Heart right ventricle (tissue), 16 donors: ENCODE data around the gene TSSK3. TPM values are rescaled to one million over a fixed set of nuclear protein-coding genes. Genes with fewer than 3 reads are reported as not detected.
A peak's percentile ranks its signal among the peaks of the same experiment; 100 is the strongest.
"Not testable (repeated sequence)": the region's sequence is repeated elsewhere in the genome, so short reads cannot be mapped to it uniquely, and the experiment has no call there.

ENCODE experiments used
- ATAC-seq, 8 donors: fragments of 200-7000 bp; cut with Tn5 transposase; one replicate each; pipeline ENCODE4 v1.9.1; 2020; ENCODE audit warnings: mild to moderate bottlenecking in 8 of 8, moderate library complexity in 8 of 8, moderate number of reproducible peaks in 1 of 8
- DNase-seq, 2 donors: peaks; one replicate each; pipeline ENCODE4 v3.0.0-alpha.2; 2020
- H3K27ac ChIP-seq, 10 donors: fragments of 200-600 bp; sonication (generic) in 2 of 10; one replicate each; pipeline versions ENCODE4 v1.5.0 to v1.8.0; 2020 to 2022; ENCODE audit warnings: mild to moderate bottlenecking in 3 of 10
- H3K27me3 ChIP-seq, 7 donors: fragments of 200-600 bp; one replicate each; pipeline ENCODE4 v1.8.0; 2021 to 2022; ENCODE audit warnings: mild to moderate bottlenecking in 2 of 7
- H3K36me3 ChIP-seq, 9 donors: fragments of 200-600 bp; sonication (generic) in 1 of 9; one replicate each; pipeline versions ENCODE4 v1.5.0 to v1.8.0; 2020 to 2022; ENCODE audit warnings: mild to moderate bottlenecking in 2 of 9
- H3K4me1 ChIP-seq, 9 donors: fragments of 200-600 bp; sonication (generic) in 1 of 9; one replicate each; pipeline versions ENCODE4 v1.5.0 to v1.8.0; 2020 to 2022; ENCODE audit warnings: mild to moderate bottlenecking in 4 of 9
- H3K4me3 ChIP-seq, 10 donors: fragments of 200-600 bp; sonication (generic) in 2 of 10; one replicate each; pipeline versions ENCODE4 v1.5.0 to v1.8.0; 2020 to 2022; ENCODE audit warnings: mild to moderate bottlenecking in 7 of 10, moderate library complexity in 2 of 10
- H3K9me3 ChIP-seq, 11 donors: fragments of 200-600 bp in 10 of 11; sonication (generic) in 2 of 11; one replicate each; pipeline versions ENCODE4 v1.5.0 to v1.8.0; 2013 to 2022; ENCODE audit warnings: mild to moderate bottlenecking in 2 of 11, control low read depth in 1 of 11, moderate library complexity in 1 of 11
- WGBS, 2 donors: extraction: QIAGEN DNeasy Blood & Tissue Kit; methylation state at CpG; one replicate each; pipeline ENCODE4 v1.1.7; 2013; ENCODE audit warnings: inconsistent platforms in 1 of 2; 5-methylcytosine and 5-hydroxymethylcytosine counted together
- intact Hi-C, 10 donors: fragments of 100-400 bp; cut with DNase I; formaldehyde crosslinking; loops; one replicate each; pipeline versions ENCODE4 v1.11.1 to v1.14.2; 2022
- polyA plus RNA-seq, 2 donors: library from polyadenylated mRNA; stranded (reverse); fragments of 200-250 nt; gene quantifications; one replicate each; pipeline ENCODE4 v1.2.3, GENCODE V29; 2013
- total RNA-seq, 10 donors: library from RNA; stranded (reverse); fragmentation: NEBNext Ultra II Directional in 3 of 10; extraction: Animal tissue kit (Norgen Biotek cat#: 25700) in 3 of 10; gene quantifications; one replicate each; pipeline versions ENCODE4 v1.2.1 to v1.2.4, GENCODE V29; 2021 to 2023
- TF ChIP-seq, protein P1 (sequence below), 9 donors: fragments of 200-600 bp; sonication (generic) in 2 of 9; IDR thresholded peaks; one replicate each; pipeline versions ENCODE4 v1.5.0 to v1.8.0; 2021 to 2022; ENCODE audit warnings: antibody characterized with exemption in 9 of 9, mild to moderate bottlenecking in 5 of 9, moderate library complexity in 1 of 9
- donor health status: Arrhythmogenic right ventricular cardiomyopathy.
- donor health status: ischemic (EF 13 %, LVEDD 7.1; RV severe dilation, severe dysfunction).
- donor health status: healthy with polysubstance abuse.
- donor health status: DM: no; HTN: yes; CAD: no.
- donor health status: DM: no; HTN: no; CAD: no.
- donor health status: ischemic (EF 25% LVEDD 6.9; RV normal size, moderate dysfunction).
- donor health status: ischemic (EF 25% LVEDD 5.7; RV mildly dilated, moderate dysfunction).
- donor health status: healthy.
- donor health status: DM: yes; HTN: yes; CAD: no.
- donor health status: Ischemic cardiomyopathy.
- donor health status: ischemic (EF 35%, LVEDD 5.7; RV mildly dilated, moderate dysfunction).
- donor health status: nonischemic (EF 11% LVEDD 7.7; RV severe dilation, severe dysfunction).
- donor health status: DM: yes; HTN: yes; CAD: no.
- donor health status: PGD.
- donor health status: ischemic (EF 29% LVEDD 5.4; RV normal size, mild dysfunction).
- donor health status: nonischemic (EF 23%, LVEDD 6.1; RV moderate dilation, normal function).

Gene TSSK3
- total and polyA plus RNA-seq, 12 donors = 0.10 to 5.8 (median 1.7) TPM

GRCh38 chr1:32393136-32393535 lies 30.8 kb downstream of the TSSK3 start:
- intact Hi-C loops = loop anchor here in 3 of 10 donors (5.0 to 10.0 kb wide), 4 partner anchors 41 to 682 kb away; partner anchors contain the start of gene MARCKSL1 (in 1 of the 3)
- H3K36me3 ChIP-seq = peaks cover 0 to 53% (median 10%) of the 10 kb centered on the region in 9 donors
- H3K9me3 ChIP-seq = no peaks in the 10 kb centered on the region
- ATAC-seq = no peak
- DNase-seq = no peak
- TF ChIP-seq, protein P1, sequence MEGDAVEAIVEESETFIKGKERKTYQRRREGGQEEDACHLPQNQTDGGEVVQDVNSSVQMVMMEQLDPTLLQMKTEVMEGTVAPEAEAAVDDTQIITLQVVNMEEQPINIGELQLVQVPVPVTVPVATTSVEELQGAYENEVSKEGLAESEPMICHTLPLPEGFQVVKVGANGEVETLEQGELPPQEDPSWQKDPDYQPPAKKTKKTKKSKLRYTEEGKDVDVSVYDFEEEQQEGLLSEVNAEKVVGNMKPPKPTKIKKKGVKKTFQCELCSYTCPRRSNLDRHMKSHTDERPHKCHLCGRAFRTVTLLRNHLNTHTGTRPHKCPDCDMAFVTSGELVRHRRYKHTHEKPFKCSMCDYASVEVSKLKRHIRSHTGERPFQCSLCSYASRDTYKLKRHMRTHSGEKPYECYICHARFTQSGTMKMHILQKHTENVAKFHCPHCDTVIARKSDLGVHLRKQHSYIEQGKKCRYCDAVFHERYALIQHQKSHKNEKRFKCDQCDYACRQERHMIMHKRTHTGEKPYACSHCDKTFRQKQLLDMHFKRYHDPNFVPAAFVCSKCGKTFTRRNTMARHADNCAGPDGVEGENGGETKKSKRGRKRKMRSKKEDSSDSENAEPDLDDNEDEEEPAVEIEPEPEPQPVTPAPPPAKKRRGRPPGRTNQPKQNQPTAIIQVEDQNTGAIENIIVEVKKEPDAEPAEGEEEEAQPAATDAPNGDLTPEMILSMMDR (IDR thresholded peaks at IDR 0.05) = no peak
- peak overlapping the region; percentile 59 to 90 (median 86) for H3K4me3 ChIP-seq
- peaks cover 7 to 56% (median 39%) of the 10 kb centered on the region in 9 donors for H3K4me1 ChIP-seq
- WGBS, 2 donors = 43 to 69% methylated on average over 1 of the region's 1 CpG
- no peaks in the 10 kb centered on the region for H3K27me3 ChIP-seq
- peak overlapping the region in 5 of 10 donors; percentile 91 to 97 (median 93) for H3K27ac ChIP-seq

- TF ChIP-seq, protein P1 (IDR thresholded peaks at IDR 0.05) = no peak
- intact Hi-C loops = loop anchor here in 3 of 10 donors (5.0 to 10.0 kb wide), 4 partner anchors 41 to 681 kb away; partner anchors contain the start of gene MARCKSL1 (in 1 of the 3)
- Histone ChIP-seq H3K36me3 (peaks cover 0 to 46% (median 5%) of the 10 kb centered on the region in 9 donors), H3K27ac (peak overlapping the region; percentile 84 to 97 (median 92)), H3K4me3 (peak overlapping the region; percentile 59 to 90 (median 86)), H3K27me3 (no peaks in the 10 kb centered on the region), H3K4me1 (peaks cover 7 to 53% (median 33%) of the 10 kb centered on the region in 9 donors), H3K9me3 (no peaks in the 10 kb centered on the region)
- 1 to 2% methylated on average over 15 of the region's 15 CpGs for WGBS, 2 donors
- DNase-seq (no peak), ATAC-seq (peak; percentile 3 to 46 (median 23))
These were observed 31.4 kb downstream of the TSSK3 start for GRCh38 chr1:32393832-32394140.

DNA sequence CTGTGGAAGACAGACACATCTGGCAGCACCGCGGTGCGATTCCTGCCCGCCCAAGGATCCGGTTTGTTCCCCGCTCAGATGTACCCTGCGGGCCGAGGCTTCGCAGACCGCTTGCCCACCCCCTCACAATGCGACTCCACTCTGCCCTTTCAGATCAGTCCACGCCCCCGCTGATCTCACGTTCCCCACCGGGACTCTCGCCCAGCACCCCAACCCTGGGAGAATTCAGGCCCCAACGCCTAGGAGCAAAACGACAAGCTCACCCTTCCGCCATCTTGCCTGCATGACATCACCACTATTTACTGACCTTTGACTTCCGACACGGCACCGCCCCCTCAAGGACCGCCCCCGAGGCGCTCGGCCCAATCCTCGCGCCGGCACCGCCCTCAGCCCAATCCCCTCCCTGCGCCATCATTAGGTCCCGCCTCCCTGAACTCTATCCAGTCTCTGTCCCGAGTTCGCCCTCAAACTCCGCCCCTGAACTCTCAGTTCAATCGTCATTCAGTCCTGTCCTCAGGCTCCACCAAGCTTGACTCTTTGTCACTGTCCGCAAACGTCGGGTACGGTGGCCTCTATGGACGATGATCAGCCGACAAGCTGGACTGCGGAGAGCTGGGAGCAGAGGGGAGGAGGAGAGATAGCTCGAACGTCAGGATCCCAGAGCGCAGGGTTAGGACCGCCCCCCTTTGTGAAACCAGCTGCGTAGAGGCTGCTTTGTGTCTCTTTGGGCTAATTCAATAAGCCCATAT lies 32.0 kb downstream of the TSSK3 start, which contains the start of gene BSDC1:
Gene BSDC1 (minus strand): TSS at position 301 of the 749 bp plus-strand sequence. CDS start 27 bp downstream, at position 274.
- Histone ChIP-seq H3K27me3 (no peaks in the 10 kb centered on the region), H3K9me3 (no peaks in the 10 kb centered on the region), H3K36me3 (peaks cover 0 to 41% (median 5%) of the 10 kb centered on the region in 9 donors), H3K27ac (peak within 1 kb of the TSS; percentile 84 to 97 (median 92)), H3K4me1 (peaks cover 7 to 48% (median 33%) of the 10 kb centered on the region in 9 donors), H3K4me3 (peak within 1 kb of the TSS; percentile 59 to 90 (median 86))
- ATAC-seq (peak; percentile 98 to 99 (median 99)), DNase-seq (peak; percentile 98 to 99)
- intact Hi-C loops = loop anchor here in 3 of 10 donors (5.0 to 10.0 kb wide), 4 partner anchors 42 to 680 kb away; partner anchors contain the start of gene MARCKSL1 (in 1 of the 3)
- WGBS, 2 donors = 0 to 1% methylated on average over 48 of the region's 48 CpGs
- TF ChIP-seq, protein P1 (IDR thresholded peaks at IDR 0.05) = peak in 1 of 9 donors; percentile 8

GRCh38 chr1:32394890-32395432 lies 32.6 kb downstream of the TSSK3 start:
- H3K27ac ChIP-seq = peak overlapping the region; percentile 84 to 97 (median 90)
- H3K9me3 ChIP-seq = no peaks in the 10 kb centered on the region
- H3K4me3 ChIP-seq = peak overlapping the region; percentile 59 to 90 (median 86)
- no peak for DNase-seq
- WGBS, 2 donors = 1% methylated on average over 14 of the region's 14 CpGs
- TF ChIP-seq, protein P1 (IDR thresholded peaks at IDR 0.05) = no peak
- intact Hi-C loops = loop anchor here in 3 of 10 donors (5.0 to 10.0 kb wide), 4 partner anchors 43 to 680 kb away; partner anchors contain the start of gene MARCKSL1 (in 1 of the 3)
- H3K36me3 ChIP-seq = peaks cover 0 to 34% (median 5%) of the 10 kb centered on the region in 9 donors
- H3K4me1 ChIP-seq = peaks cover 7 to 47% (median 33%) of the 10 kb centered on the region in 9 donors
- H3K27me3 ChIP-seq = no peaks in the 10 kb centered on the region
- ATAC-seq = peak in 3 of 8 donors; percentile 2 to 7 (median 4)

DNA sequence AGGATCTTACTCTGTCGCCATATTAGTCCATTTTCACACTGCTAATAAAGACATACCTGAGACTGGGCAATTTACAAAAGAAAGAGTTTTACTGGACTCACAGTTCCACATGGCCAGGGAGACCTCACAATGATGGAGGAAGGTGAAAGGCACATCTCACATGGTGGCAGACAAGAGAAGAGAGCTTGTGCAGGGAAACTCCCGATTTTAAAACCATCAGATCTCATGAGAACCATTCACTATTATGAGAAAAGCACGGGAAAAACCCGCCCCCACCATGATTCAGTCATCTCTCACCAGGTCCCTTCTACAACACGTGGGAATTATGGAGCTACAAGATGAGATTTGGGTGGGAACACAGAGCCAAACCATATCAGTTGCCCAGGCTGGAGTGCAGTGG lies 34.2 kb downstream of the TSSK3 start:
- H3K4me1 ChIP-seq = peaks cover 7 to 41% (median 27%) of the 10 kb centered on the region in 9 donors
- H3K4me3 ChIP-seq = not testable (repeated sequence)

More for the DNA sequence above, 34.2 kb downstream of the TSSK3 start:
- peaks cover 0 to 19% (median 0%) of the 10 kb centered on the region in 9 donors for H3K36me3 ChIP-seq
- not testable (repeated sequence) for DNase-seq, H3K27ac ChIP-seq, H3K27me3 ChIP-seq, ATAC-seq, H3K9me3 ChIP-seq
- intact Hi-C loops = loop anchor here in 2 of 10 donors (10.0 kb wide), 2 partner anchors 182 to 678 kb away; no protein-coding TSS in a partner anchor
- whole genome bisulfite sequencing, 2 donors = 88 to 94% methylated on average over 5 of the region's 5 CpGs
